A673 (cell line): Measurements from ENCODE around the gene DSCAML1. TPM values are rescaled to one million over a fixed set of nuclear protein-coding genes. Genes with fewer than 3 reads are reported as not detected.

Experiments
- BruUV-seq: library from RNA; stranded (reverse); fragments of 400-500 nt; replicated peaks from 2 replicates; lab custom pipeline; 2021; lab: Mats Ljungman, UMichigan
- CTCF ChIA-PET: fragments of 300-600 bp; sonication (Branson Sonifier 250); formaldehyde crosslinking; loops from one replicate; lab custom pipeline; 2022; ENCODE audit warnings: antibody characterized with exemption; lab: Charles Lee
- POLR2A ChIA-PET: fragments of 300-600 bp; sonication (Branson Sonifier 250); formaldehyde crosslinking; loops from one replicate; lab custom pipeline; 2022; ENCODE audit warnings: antibody characterized with exemption; ENCODE audit not compliant: low non-redundant PET; lab: Charles Lee
- DNase-seq: peaks from one replicate; pipeline ENCODE4 v3.0.0-alpha.2; 2015; ENCODE audit warnings: low spot score
- H3K27ac ChIP-seq: fragments of 200-600 bp; sonication (generic); 2 replicates; pipeline ENCODE4 v1.5.1; 2016; ENCODE audit warnings: mixed run types, low read depth, mild to moderate bottlenecking, mixed read lengths, antibody characterized with exemption, low read length; ENCODE audit not compliant: poor library complexity, severe bottlenecking
- H3K27me3 ChIP-seq: fragments of 200-600 bp; sonication (generic); replicated peaks from 2 replicates; pipeline ENCODE4 v1.6.1; 2017; ENCODE audit warnings: mixed run types, low read depth, mild to moderate bottlenecking, mixed read lengths, antibody characterized with exemption, low read length; ENCODE audit not compliant: insufficient read depth, poor library complexity
- H3K36me3 ChIP-seq: fragments of 200-600 bp; sonication (generic); 2 replicates; pipeline ENCODE4 v1.6.1; 2016; ENCODE audit warnings: mixed run types, mild to moderate bottlenecking, mixed read lengths, antibody characterized with exemption, low read length; ENCODE audit not compliant: insufficient read depth, poor library complexity, severe bottlenecking
- H3K4me1 ChIP-seq: fragments of 200-600 bp; sonication (generic); 2 replicates; pipeline ENCODE4 v1.6.1; 2017; ENCODE audit warnings: mixed run types, mild to moderate bottlenecking, mixed read lengths, antibody characterized with exemption, low read length; ENCODE audit not compliant: insufficient read depth, poor library complexity, severe bottlenecking
- H3K4me3 ChIP-seq: fragments of 200-600 bp; sonication (generic); 2 replicates; pipeline ENCODE4 v1.5.1; 2016; ENCODE audit warnings: low read depth, mixed run types, mild to moderate bottlenecking, mixed read lengths, low read length; ENCODE audit not compliant: poor library complexity, severe bottlenecking
- H3K9me3 ChIP-seq: fragments of 200-600 bp; sonication (generic); 2 replicates; pipeline ENCODE4 v1.6.1; 2016; ENCODE audit warnings: mixed run types, low read depth, mild to moderate bottlenecking, mixed read lengths, antibody characterized with exemption, low read length; ENCODE audit not compliant: poor library complexity, severe bottlenecking
- EZH2 ChIP-seq: fragments of 200-600 bp; sonication (generic); IDR thresholded peaks from 2 replicates; pipeline ENCODE4 v1.6.1; 2017; ENCODE audit warnings: borderline replicate concordance, low read depth, mild to moderate bottlenecking, mixed read lengths, antibody characterized with exemption, low read length; ENCODE audit not compliant: poor library complexity, severe bottlenecking
- intact Hi-C: fragments of 100-400 bp; cut with micrococcal nuclease; formaldehyde crosslinking; loops from one replicate; pipeline ENCODE4 v1.10.0; 2022; ENCODE audit not compliant: unreplicated experiment
- total RNA-seq: library from RNA; stranded (reverse); gene quantifications from 2 replicates; pipeline ENCODE4 v1.2.3, GENCODE V29; 2021
- TF ChIP-seq, protein P1 (sequence below): fragments of 300-800, 200-600 bp; sonication (generic); conservative IDR thresholded peaks from 2 replicates; pipeline ENCODE4 v1.5.1; 2017; ENCODE audit warnings: low read depth, mild to moderate bottlenecking, antibody characterized with exemption, low read length, moderate library complexity, mixed read lengths

The DSCAML1 gene
- total RNA-seq, 1 experiment from 2014 or later, result not detected

DNA sequence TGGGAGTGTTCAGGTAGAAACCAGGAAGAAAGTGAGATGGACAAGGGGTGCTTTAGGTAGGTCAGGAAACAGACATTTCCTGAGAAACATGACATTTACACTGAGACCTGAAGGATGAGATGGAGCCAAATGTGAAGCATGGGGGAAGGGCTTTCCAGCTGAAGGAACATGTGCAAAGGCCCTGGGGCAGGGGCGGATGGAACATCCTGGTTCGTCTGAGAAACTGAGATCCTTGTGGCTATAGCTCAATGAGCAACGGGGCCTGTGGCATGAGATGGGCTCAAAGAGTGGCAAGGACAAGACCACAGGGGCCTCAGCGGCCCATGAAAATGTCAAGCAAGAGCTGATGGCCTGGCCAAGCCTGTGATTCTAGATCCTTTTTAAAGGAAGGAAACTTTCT, 127.4 kb downstream of the DSCAML1 start:
- H3K4me1 ChIP-seq, result no peaks in the 10 kb centered on the region
- no peak for DNase-seq
- ChIA-PET CTCF (no interaction called here), POLR2A (no interaction called here)
- TF ChIP-seq EZH2, result no peak
- TF ChIP-seq, protein P1, sequence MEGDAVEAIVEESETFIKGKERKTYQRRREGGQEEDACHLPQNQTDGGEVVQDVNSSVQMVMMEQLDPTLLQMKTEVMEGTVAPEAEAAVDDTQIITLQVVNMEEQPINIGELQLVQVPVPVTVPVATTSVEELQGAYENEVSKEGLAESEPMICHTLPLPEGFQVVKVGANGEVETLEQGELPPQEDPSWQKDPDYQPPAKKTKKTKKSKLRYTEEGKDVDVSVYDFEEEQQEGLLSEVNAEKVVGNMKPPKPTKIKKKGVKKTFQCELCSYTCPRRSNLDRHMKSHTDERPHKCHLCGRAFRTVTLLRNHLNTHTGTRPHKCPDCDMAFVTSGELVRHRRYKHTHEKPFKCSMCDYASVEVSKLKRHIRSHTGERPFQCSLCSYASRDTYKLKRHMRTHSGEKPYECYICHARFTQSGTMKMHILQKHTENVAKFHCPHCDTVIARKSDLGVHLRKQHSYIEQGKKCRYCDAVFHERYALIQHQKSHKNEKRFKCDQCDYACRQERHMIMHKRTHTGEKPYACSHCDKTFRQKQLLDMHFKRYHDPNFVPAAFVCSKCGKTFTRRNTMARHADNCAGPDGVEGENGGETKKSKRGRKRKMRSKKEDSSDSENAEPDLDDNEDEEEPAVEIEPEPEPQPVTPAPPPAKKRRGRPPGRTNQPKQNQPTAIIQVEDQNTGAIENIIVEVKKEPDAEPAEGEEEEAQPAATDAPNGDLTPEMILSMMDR, result no peak
- H3K36me3 ChIP-seq, result no peaks in the 10 kb centered on the region
- no TSS peak for BruUV-seq
- no peaks in the 10 kb centered on the region for H3K9me3 ChIP-seq
- H3K27ac ChIP-seq, result no peak overlapping the region
- H3K4me3 ChIP-seq, result no peak overlapping the region
- H3K27me3 ChIP-seq, result peaks cover 28% of the 10 kb centered on the region
- intact Hi-C loops, result no loop called here

GRCh38 chr11:117669062-117669461, 128.0 kb downstream of the DSCAML1 start:
- ChIA-PET CTCF (no interaction called here), POLR2A (no interaction called here)
- no TSS peak for BruUV-seq
- no peaks in the 10 kb centered on the region for H3K36me3 ChIP-seq
- no peaks in the 10 kb centered on the region for H3K4me1 ChIP-seq
- no peak overlapping the region for H3K4me3 ChIP-seq
- H3K27ac ChIP-seq, result no peak overlapping the region
- peaks cover 23% of the 10 kb centered on the region for H3K27me3 ChIP-seq
- H3K9me3 ChIP-seq, result no peaks in the 10 kb centered on the region
- no peak for TF ChIP-seq EZH2
- TF ChIP-seq, protein P1, result no peak
- intact Hi-C loops, result no loop called here
- DNase-seq, result no peak

DNA sequence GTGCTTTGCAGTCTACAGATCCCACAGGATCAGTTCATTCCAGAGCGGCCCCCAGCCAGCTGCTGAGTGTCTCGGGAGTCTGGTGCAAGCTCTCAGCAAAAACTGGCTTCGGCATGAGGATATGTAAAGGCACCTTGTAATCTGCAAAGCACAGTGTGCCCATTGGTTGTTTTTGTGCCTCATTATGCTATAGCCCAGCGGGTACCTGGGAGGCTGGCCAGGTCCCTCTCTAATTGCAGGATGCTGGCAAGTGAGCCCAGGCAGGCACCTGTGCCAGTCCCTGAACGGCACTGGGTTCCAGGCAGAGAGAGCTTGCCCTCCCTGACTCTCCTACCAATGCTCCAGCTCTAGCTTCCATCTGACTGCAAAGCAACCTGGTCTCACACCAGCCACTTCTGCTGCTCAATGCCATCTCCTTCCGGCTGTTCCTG, 128.7 kb downstream of the DSCAML1 start:
- Histone ChIP-seq H3K4me1 (no peaks in the 10 kb centered on the region), H3K27me3 (peaks cover 17% of the 10 kb centered on the region), H3K27ac (no peak overlapping the region), H3K4me3 (no peak overlapping the region), H3K9me3 (no peaks in the 10 kb centered on the region), H3K36me3 (no peaks in the 10 kb centered on the region)
- intact Hi-C loops, result no loop called here
- ChIA-PET CTCF (no interaction called here), POLR2A (no interaction called here)
- no peak for DNase-seq
- TF ChIP-seq, protein P1, result no peak
- TF ChIP-seq EZH2, result no peak
- no TSS peak for BruUV-seq
